Hypothalamus (tissue), 51 donors: Measurements from ENCODE around the gene IGDCC3.

Experiments
- DNase-seq, 51 donors: peaks; one replicate each; lab custom pipeline; 2025; lab: John Stamatoyannopoulos, UW

The IGDCC3 gene

DNA sequence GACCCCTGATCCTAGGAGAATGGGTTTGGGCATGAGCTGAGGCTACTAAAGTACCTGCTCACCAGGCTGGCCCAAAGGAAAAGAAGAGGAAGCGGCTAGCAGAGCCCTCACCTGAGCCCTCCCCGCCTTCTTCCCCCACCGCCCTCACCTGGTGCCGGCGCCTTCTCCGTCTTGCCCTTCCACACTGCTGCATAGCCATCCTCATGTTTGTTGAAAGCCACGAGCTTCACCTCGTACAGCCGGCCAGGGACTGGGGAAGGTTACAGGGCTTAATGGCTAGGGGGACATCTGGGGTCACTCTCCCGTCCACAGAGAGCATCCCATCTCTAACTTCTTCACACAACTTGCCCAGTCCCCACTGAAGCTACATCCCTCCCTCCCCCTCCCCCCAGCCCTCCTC lies 13.9 kb upstream of the IGDCC3 start:
- no peak for DNase-seq

- DNase-seq: no peak
Observed at GRCh38 chr15:65390447-65390846, 12.6 kb upstream of the IGDCC3 start.

DNA sequence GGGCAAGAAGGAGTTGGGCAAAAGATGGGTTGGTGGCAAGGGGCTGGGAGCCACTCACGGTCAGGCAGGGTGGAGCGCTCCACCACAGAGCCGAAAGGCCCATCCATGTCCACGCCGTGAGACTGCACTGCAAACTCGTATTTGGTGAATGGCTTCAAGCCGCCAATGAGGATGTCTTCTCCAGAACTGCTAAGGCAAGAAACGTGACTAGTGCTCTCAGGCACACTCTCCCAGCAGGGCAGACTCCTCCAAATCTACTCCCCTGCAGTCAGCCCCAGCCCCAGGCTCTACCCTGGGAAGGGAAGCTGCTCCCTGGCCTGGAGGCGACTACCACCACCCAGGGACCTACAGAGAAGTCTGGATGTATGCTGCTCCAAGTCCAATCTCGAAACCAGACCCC lies 11.4 kb upstream of the IGDCC3 start:
- no peak for DNase-seq

- DNase-seq: no peak
Observed at GRCh38 chr15:65388306-65389080, 10.7 kb upstream of the IGDCC3 start.

DNA sequence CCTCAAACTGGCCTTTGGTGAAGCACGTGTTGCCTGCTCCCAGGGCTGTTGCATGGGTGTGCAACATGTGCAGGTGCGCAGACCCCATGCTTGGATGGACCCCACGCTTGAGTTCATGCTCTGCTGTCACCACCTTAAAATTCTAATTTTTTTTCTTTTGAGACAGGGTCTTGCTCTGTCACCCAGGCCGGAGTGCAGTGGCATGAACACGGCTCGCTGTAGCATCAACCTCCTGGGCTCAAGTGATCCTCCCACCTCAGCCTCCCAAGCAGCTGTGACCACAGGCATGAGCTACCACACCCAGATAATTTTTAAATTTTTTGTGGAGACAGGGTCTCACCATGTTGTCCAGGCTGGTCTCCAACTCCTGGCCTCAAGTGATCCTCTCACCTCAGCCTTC lies 9.1 kb upstream of the IGDCC3 start:
- DNase-seq: no peak

- no peak for DNase-seq
Observed at GRCh38 chr15:65386376-65386775, 8.6 kb upstream of the IGDCC3 start.

DNA sequence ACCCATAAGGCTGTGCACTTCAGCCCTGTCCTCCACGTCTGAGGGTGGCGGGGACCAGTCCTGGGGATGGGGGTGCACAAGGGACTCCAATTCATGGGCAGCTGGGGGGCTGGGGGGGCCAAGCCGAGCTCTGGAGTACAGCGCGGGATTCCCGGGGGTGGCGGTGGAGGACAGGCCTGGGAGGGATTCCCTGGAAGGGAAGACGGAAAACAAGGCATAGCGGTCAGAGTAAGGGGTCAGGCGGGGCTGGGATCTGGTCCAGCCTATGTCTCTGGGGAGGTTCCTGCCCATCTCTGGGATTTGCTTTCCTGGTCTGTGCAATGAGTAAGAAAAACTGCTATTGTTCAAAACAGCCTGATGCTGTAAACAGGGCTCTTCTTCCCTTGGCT lies 8.1 kb upstream of the IGDCC3 start:
- DNase-seq: peak in 1 of 51 donors; percentile 49

DNA sequence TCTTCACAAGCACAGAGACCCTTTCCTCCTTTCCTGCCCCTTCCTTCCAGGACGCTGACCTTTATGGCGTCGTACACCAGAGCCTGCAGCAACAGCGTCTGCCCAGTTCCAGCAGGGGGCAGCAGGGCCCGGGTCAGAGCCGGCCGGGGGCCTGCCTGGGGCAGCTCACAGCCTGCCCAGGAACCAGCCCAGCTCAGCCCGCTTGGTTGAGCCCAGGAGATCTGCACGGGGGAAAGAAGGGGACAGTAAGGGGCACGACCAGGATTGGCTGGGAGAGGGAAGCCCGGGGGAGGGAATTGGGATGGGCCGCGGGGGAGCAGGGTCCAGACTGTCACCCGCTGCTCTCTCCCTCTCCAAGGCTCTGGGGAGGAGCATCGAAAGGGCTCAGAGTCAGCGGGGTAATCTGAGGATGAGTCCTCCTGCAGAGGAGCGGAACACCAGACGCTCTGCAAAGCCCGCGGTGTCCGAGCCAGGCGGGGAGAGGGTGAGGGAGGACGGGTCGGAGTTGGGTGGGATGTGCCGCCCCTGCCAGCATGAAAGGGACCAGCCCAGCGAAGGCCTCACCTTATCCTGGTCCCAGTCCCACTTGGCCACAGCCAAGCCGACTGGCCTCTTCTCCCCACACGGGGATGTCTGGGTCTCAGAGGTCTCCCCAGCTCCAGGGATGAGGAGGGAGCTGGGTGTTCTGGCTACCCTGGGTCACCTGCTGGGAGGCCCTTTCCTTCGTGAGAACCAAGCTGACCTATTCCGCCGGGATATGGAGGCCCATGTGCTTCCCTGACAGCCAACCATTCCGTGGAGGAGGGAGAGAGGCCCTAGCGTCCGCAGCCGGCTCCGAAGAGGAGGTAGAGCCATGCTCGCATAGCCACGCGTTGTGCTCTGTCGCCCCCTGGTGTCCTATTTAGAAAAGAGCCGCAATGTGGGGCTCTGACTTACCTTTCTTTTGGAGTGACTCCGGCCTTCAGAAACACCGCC lies 7.4 kb upstream of the IGDCC3 start:
- DNase-seq: peak; percentile 39 to 93 (median 72)

DNA sequence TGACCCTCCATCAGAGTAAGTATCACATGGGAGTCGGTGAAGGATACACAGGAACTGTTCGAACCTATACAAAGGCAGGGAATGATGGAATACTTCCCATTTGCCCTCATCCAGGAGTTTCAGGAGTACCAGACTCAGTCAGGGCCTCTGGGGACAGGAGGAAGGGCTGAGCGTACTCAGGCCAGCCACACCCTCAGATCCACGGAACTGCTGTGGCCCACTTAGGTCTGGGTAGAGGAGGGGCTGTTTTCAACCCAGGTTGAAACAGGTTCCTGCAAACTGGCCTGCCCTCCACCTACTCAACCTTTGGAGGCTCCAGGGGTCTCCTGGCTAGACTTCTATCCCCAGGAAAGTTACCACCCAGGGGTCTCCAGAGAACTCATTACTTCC lies 6.7 kb upstream of the IGDCC3 start:
- no peak for DNase-seq

DNA sequence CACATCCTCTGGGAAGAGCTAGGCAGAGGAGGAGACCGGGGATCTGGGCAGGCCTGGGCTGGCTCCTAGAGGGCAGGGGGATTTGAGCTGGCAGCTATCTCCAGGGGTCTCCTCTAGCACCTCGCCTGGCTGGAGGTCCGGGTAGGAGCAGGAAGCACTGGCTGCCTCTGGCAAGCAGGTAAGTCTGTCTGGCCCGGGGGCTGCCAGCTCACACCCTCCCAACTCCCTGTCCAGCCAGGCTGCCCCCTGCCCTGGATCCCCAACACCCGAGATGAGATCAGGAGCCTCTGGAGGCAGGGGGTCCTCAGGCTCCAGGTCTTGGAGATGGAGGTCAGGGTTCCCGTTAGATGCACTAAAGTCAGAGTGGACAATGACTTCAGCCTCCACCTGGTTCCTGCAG lies 6.2 kb upstream of the IGDCC3 start:
- no peak for DNase-seq

DNA sequence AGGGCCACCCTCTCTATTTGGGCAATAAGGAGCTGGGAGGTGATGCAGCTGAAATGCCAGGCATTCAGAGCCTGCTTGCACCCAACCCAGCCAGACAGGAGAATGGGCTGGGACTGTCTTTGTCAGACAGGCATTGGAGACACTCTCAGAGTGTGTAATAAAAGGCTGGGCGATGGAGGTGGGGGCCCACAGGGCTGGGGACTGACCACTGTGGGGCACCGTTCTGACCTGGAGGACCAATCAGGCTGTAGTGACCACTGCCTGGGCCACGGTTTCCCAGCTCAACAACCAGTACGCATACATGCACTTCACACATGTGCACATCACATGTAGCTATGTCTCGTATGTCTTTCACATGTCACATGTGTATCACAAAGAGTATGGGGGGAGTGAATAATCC lies 5.7 kb upstream of the IGDCC3 start:
- DNase-seq: no peak

DNA sequence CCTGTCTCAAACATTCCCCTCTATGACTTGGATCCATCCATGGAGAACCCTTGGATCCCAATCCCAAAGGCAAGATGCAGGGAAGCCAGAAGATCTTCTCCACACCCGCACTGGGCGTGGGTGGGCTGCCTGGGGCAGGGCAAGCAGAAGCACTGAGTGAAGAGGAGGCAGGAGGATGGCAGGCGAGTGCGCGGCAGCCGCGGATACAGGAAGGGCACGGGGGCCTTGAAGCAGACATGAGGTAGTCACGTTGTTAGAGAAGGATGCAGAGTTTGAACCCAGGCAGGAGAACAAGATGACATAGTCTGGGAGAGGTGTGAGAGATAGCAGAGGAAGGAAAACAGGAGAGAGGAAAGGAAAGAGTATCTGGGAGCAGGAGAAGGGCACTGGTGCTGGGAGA lies 5.1 kb upstream of the IGDCC3 start:
- DNase-seq: no peak

GRCh38 chr15:65382146-65382491 lies 4.3 kb upstream of the IGDCC3 start:
- no peak for DNase-seq

DNA sequence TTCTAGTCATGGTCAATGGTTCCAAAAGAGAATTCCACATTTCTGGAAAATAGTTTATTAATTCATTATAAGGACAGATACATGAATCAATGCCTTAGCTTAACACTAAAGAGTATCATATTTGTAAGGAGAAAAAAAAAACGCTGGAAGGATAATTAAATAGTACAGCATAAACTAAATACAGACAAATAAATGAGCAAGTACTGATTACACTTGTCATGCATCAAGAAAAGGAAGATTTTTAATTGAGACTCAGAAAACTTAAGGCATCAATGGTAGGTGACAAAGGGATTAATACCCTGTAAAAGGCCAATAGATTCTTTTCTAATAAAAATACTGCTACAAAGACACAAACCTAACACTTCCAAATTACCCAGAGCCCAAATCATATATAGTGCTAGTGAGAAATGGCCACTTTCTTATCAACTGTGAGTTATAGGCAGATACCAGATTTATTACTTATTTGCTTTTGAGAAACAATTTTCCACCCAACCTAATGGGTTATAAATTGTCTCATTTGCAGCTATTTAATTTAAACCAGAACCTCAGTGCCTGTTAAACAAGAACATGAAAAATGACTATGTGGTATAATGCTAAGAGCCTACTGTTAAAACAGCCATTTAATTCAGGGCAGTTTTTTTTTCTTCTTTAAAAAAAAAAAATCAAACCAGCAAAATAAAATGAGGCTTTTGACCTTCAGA lies 3.8 kb upstream of the IGDCC3 start:
- DNase-seq: no peak

GRCh38 chr15:65379986-65380385 lies 2.2 kb upstream of the IGDCC3 start:
- DNase-seq: no peak

DNA sequence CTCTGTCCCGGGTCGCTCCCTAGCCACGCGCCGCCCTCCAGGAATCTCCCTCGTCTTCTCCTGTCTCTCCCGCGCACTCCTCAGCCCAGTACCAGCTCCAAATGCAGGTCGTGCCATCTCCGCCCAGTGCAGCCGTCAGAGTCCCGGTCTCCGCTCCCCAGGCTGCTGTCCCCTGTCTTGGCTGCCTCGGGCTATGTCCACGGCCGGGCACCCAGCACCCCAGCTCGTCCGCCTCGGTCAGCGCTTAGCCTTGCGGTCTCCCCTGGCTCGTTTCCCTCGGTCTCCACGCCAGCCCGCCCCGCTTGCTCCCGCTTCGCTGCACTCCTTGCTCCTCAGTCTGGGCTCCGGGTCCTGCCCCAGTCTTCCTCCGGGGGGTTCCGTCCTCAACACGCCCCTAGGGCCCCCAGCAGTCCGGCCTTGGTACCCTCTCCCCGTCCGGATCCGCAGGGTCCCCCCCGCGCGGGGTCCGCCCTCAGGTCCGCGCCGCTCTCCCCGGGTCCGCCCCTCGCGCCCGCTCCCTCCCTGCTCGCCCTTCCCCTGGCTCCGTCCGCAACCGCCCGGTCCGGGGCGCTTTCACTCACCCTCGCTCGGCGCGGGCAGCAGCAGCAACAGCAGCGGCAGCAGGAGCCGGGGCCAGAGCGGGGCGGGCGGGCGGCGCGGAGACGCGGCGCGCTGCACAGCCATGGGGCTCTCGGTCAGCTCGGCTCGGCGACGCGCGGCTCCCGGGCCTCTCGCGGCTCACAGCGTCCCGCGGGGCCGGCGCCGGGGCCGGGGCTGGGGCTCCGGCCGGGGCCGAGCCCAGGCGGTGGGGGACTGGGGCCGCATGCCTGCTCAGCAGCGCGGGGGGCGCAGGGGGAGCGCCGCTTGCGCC lies 462 bp downstream of the IGDCC3 start:
- DNase-seq: peak in 33 of 51 donors; percentile 13 to 71 (median 53)

DNA sequence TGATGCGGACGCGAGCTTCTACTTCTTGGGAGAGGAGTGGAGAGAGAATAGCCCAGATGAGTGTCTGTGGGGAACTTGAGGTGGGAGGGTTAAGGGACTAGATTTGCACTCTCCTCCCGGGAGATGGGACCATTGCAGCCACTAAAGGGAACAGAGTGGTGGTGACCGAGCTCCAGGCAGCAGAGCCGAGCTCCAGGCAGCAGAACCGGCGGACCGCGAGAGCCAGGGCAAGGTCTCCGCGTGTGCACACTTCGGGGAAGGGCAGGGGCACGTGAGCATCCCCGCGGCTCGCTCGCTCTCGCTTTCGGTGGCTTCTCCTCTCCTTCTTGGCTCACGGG lies 1.1 kb downstream of the IGDCC3 start:
- peak in 8 of 51 donors; percentile 25 to 71 (median 50) for DNase-seq

GRCh38 chr15:65375871-65376607 lies 1.8 kb downstream of the IGDCC3 start:
- peak in 2 of 51 donors; percentile 5 to 11 for DNase-seq

- no peak for DNase-seq
Observed at GRCh38 chr15:65374821-65375401, 2.9 kb downstream of the IGDCC3 start.
